Heart left ventricle (tissue), 13 donors: ENCODE data around the gene CD47.

ENCODE experiments used
- CTCF ChIP-seq, 12 donors: fragments of 200-600 bp; sonication (generic) in 4 of 12; IDR thresholded peaks; one replicate each; pipeline versions ENCODE4 v1.5.0 to v1.8.0; 2018 to 2022; ENCODE audit warnings: antibody characterized with exemption in 12 of 12, mild to moderate bottlenecking in 5 of 12
- POLR2A ChIP-seq, 2 donors: fragments of 450-650 bp; IDR thresholded peaks; one replicate each; pipeline ENCODE4 v1.6.1; 2017; ENCODE audit warnings: antibody characterized with exemption in 2 of 2, mild to moderate bottlenecking in 2 of 2, moderate library complexity in 2 of 2
- donor health status: ischemic (EF 13 %, LVEDD 7.1; RV severe dilation, severe dysfunction).
- donor health status: DM: no; HTN: yes; CAD: no.
- donor health status: DM: no; HTN: no; CAD: no.
- donor health status: ischemic (EF 25% LVEDD 6.9; RV normal size, moderate dysfunction).
- donor health status: ischemic (EF 25% LVEDD 5.7; RV mildly dilated, moderate dysfunction).
- donor health status: ischemic (EF 35%, LVEDD 5.7; RV mildly dilated, moderate dysfunction).
- donor health status: nonischemic (EF 11% LVEDD 7.7; RV severe dilation, severe dysfunction).
- donor health status: DM: yes; HTN: yes; CAD: no.
- donor health status: PGD.
- donor health status: ischemic (EF 29% LVEDD 5.4; RV normal size, mild dysfunction).
- donor health status: nonischemic (EF 23%, LVEDD 6.1; RV moderate dilation, normal function).

GRCh38 chr3:108100906-108101660 is 10.3 kb upstream of the CD47 start:
- no peak for TF ChIP-seq CTCF (IDR thresholded peaks at IDR 0.05)
- no peak for TF ChIP-seq POLR2A (IDR thresholded peaks at IDR 0.05)
